K562 (cell line): ENCODE results near the gene POLN. TPM values are rescaled to one million over a fixed set of nuclear protein-coding genes. Genes with fewer than 3 reads are reported as not detected.
A peak's percentile ranks its signal among the peaks of the same experiment; 100 is the strongest.

Source experiments
- CBFA2T3 ChIP-seq: fragments of 450-650 bp; IDR thresholded peaks from 2 replicates; pipeline ENCODE4 v1.6.1; 2017
- CCNT2 ChIP-seq: IDR thresholded peaks from 2 replicates; pipeline ENCODE4 v1.6.1; 2011; ENCODE audit warnings: borderline replicate concordance, low read depth, mild to moderate bottlenecking, moderate library complexity, mixed read lengths, low read length; ENCODE audit not compliant: insufficient read length; ENCODE audit errors: extremely low read depth
- CREM ChIP-seq: IDR thresholded peaks from 2 replicates; pipeline ENCODE4 v1.6.1; 2014; ENCODE audit warnings: antibody characterized with exemption, low read depth
- CXXC5 ChIP-seq: fragments of 250-450 bp; sonication (Bioruptor Pico); IDR thresholded peaks from 2 replicates; pipeline ENCODE4 v1.8.0; 2022; ENCODE audit warnings: inconsistent platforms, mild to moderate bottlenecking, moderate library complexity
- ELF4 ChIP-seq: fragments of 450-650 bp; formaldehyde crosslinking; IDR thresholded peaks from 2 replicates; pipeline ENCODE4 v1.4.0; 2022; ENCODE audit warnings: missing genetic modification characterization
- EP300 ChIP-seq: IDR thresholded peaks from 2 replicates; pipeline ENCODE4 v1.6.1; 2012; ENCODE audit warnings: low read length, improper control_type of control experiment
- FIP1L1 ChIP-seq: fragments of 200-400 bp; formaldehyde crosslinking; IDR thresholded peaks from 2 replicates; pipeline ENCODE4 v1.6.1; 2018; ENCODE audit warnings: mild to moderate bottlenecking, low read depth, low read length; ENCODE audit not compliant: poor library complexity, severe bottlenecking
- MAZ ChIP-seq, 2 experiments: fragments of 450-650 bp in 1 of 2; sonication (generic) in 1 of 2; formaldehyde crosslinking; IDR thresholded peaks in 1 of 2; conservative IDR thresholded peaks in 1 of 2; 2 replicates each; pipeline versions ENCODE4 v1.4.0 to v1.5.0; 2020; ENCODE audit warnings: mild to moderate bottlenecking in 1 of 2, missing genetic modification reagents in 1 of 2
- MYC ChIP-seq, 2 experiments: fragments of 250-450 bp in 1 of 2; sonication (Bioruptor Pico) in 1 of 2; IDR thresholded peaks; 2 replicates each; pipeline versions ENCODE4 v1.5.1 to v1.6.1; 2012 to 2021; ENCODE audit warnings: low read depth in 2 of 2, borderline replicate concordance in 1 of 2, improper control_type of control experiment in 1 of 2, low read length in 1 of 2, mild to moderate bottlenecking in 1 of 2, moderate library complexity in 1 of 2
- NCOA2 ChIP-seq, 2 experiments: fragments of 450-650 bp; IDR thresholded peaks; 2 replicates each; pipeline ENCODE4 v1.6.1; 2018; ENCODE audit warnings: mild to moderate bottlenecking in 2 of 2, moderate library complexity in 1 of 2; ENCODE audit not compliant: partially characterized antibody in 2 of 2
- PHF8 ChIP-seq: fragments of 200-600 bp; sonication (generic); IDR thresholded peaks from 2 replicates; pipeline ENCODE4 v1.6.1; 2012; ENCODE audit warnings: mixed run types, mild to moderate bottlenecking, inconsistent platforms, low read length, moderate library complexity, borderline replicate concordance
- RBM22 ChIP-seq: fragments of 200-400 bp; formaldehyde crosslinking; IDR thresholded peaks from 2 replicates; pipeline ENCODE4 v1.6.1; 2018; ENCODE audit warnings: low read length, low read depth; ENCODE audit not compliant: poor library complexity, severe bottlenecking
- SUPT5H ChIP-seq: fragments of 450-650 bp; IDR thresholded peaks from 2 replicates; pipeline ENCODE4 v1.6.1; 2016
- ZFX ChIP-seq: sonication (generic); formaldehyde crosslinking; IDR thresholded peaks from 2 replicates; pipeline ENCODE4 v1.8.0; 2022; ENCODE audit warnings: mild to moderate bottlenecking, missing genetic modification reagents, moderate library complexity
- ZNF212 ChIP-seq: fragments of 450-650 bp; formaldehyde crosslinking; IDR thresholded peaks from 2 replicates; pipeline ENCODE4 v1.4.0; 2020; ENCODE audit warnings: mild to moderate bottlenecking
- polyA plus RNA-seq, 8 experiments: library from polyadenylated mRNA; depleted of rRNA in 4 of 8; stranded (reverse) in 5 of 8; unstranded in 3 of 8; fragments of >200 nt; fragmentation: Nextera tagmentation in 2 of 8; fragmentation: Illumina TruSeq in 1 of 8; extraction: Ambion mirVana in 2 of 8; extraction: Trizol in 1 of 8; gene quantifications; 2 replicates each; pipeline versions ENCODE4 v1.2.1 to v1.2.3, GENCODE V29; 2011 to 2014; ENCODE audit warnings: inconsistent platforms in 1 of 8, missing spikeins in 1 of 8
- total RNA-seq, 7 experiments: library from RNA; depleted of rRNA in 6 of 7; stranded (reverse); fragments of >200 nt in 6 of 7; fragmentation: Illumina TruSeq in 2 of 7; extraction: Trizol in 2 of 7; gene quantifications; 2 replicates each; pipeline versions ENCODE4 v1.2.1 to v1.2.3, GENCODE V29; 2011 to 2021; ENCODE audit warnings: low replicate concordance in 1 of 7
- TF ChIP-seq, protein P1 (sequence below), 2 experiments: fragments of 450-650 bp in 1 of 2; sonication (generic) in 1 of 2; formaldehyde crosslinking in 1 of 2; IDR thresholded peaks; 2 replicates each; pipeline versions ENCODE4 v1.7.1 to v1.9.0; 2016 to 2022; ENCODE audit warnings: inconsistent platforms in 1 of 2, mild to moderate bottlenecking in 1 of 2, missing genetic modification reagents in 1 of 2
- TF ChIP-seq, protein P2 (sequence below): fragments of 250-450 bp; sonication (Bioruptor Pico); IDR thresholded peaks from 2 replicates; pipeline ENCODE4 v1.8.0; 2021; ENCODE audit warnings: borderline replicate concordance, mild to moderate bottlenecking, moderate library complexity; ENCODE audit not compliant: poor library complexity, severe bottlenecking

The POLN gene
- total and polyA plus RNA-seq, 9 of the 15 experiments (the other 6 are each of a cell fraction or from before 2014, with no cell fraction given), result 0.08 to 0.91 (median 0.32) TPM

DNA sequence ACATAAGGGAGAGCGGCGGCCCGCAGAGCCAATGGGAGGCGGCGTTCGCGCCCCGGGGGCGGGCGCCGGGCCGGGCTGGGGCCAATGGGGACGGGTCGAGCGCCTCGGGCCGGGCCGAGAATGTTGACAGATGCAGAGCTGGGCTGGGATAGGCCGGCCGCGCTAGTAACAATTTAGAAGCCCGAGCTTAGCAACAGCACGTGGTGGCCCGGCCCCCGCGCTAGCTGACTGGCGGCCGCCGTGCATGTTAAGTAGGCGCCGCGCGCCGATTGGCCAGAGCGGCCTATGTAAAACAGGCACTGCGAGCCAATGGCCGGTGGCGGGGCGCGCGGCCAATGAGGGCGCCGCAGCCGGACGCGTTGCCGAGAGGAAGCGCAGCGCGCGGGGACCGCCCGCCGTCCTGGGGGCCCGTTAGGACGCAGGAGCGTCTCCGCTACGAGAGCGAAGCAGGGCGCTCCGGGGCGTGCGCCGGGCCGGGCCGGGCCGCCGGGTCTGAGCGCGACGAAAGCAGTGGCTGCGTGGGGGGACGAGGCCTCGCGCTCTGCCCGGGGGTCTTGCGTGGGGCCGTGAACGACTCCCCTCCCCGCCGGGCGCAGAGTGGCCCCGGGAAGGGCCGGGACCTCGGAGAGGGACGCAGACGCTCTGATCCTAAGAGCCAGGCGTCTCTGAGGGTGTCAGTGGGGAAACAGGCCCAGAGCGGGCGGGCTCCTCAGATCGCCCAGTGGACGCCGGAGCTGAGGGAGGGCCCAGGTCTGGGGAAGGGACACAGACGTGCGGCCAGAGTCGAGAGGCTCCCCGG lies 20.4 kb upstream of the POLN start (continued):
- TF ChIP-seq, protein P1, sequence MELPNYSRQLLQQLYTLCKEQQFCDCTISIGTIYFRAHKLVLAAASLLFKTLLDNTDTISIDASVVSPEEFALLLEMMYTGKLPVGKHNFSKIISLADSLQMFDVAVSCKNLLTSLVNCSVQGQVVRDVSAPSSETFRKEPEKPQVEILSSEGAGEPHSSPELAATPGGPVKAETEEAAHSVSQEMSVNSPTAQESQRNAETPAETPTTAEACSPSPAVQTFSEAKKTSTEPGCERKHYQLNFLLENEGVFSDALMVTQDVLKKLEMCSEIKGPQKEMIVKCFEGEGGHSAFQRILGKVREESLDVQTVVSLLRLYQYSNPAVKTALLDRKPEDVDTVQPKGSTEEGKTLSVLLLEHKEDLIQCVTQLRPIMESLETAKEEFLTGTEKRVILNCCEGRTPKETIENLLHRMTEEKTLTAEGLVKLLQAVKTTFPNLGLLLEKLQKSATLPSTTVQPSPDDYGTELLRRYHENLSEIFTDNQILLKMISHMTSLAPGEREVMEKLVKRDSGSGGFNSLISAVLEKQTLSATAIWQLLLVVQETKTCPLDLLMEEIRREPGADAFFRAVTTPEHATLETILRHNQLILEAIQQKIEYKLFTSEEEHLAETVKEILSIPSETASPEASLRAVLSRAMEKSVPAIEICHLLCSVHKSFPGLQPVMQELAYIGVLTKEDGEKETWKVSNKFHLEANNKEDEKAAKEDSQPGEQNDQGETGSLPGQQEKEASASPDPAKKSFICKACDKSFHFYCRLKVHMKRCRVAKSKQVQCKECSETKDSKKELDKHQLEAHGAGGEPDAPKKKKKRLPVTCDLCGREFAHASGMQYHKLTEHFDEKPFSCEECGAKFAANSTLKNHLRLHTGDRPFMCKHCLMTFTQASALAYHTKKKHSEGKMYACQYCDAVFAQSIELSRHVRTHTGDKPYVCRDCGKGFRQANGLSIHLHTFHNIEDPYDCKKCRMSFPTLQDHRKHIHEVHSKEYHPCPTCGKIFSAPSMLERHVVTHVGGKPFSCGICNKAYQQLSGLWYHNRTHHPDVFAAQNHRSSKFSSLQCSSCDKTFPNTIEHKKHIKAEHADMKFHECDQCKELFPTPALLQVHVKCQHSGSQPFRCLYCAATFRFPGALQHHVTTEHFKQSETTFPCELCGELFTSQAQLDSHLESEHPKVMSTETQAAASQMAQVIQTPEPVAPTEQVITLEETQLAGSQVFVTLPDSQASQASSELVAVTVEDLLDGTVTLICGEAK (IDR thresholded peaks at IDR 0.05), result peak; percentile 33; the same call in 1 of the 2 replicates
- TF ChIP-seq, protein P1 (CRISPR knock-in tag; IDR thresholded peaks at IDR 0.05), result no peak
- TF ChIP-seq CCNT2 (peak; percentile 76), MYC (IDR thresholded peaks at IDR 0.05; ENCODE audit: low read depth, low read length) (peak; percentile 66), MYC (CRISPR knock-in tag; IDR thresholded peaks at IDR 0.05; ENCODE audit: borderline replicate concordance, low read depth) (no peak), SUPT5H (peak; percentile 80), ZNF212 (CRISPR knock-in tag) (no peak), ZFX (CRISPR knock-in tag) (peak; percentile 97), NCOA2 (IDR thresholded peaks at IDR 0.05; ENCODE audit: partially characterized antibody in 2 of 2) (no peak), EP300 (no peak), CBFA2T3 (no peak), FIP1L1 (peak; percentile 51), CREM (peak; percentile 59), MAZ (CRISPR knock-in tag; conservative IDR thresholded peaks at IDR 0.05 in 1 of 2, IDR thresholded peaks at IDR 0.05 in 1 of 2) (peak; percentile 84 to 90), CXXC5 (CRISPR knock-in tag) (peak; percentile 98), RBM22 (no peak), ELF4 (CRISPR knock-in tag) (0 out of 2 replicates have a peak, but pooled peaks have one; percentile 12), PHF8 (peak; percentile 80)
- TF ChIP-seq, protein P2, sequence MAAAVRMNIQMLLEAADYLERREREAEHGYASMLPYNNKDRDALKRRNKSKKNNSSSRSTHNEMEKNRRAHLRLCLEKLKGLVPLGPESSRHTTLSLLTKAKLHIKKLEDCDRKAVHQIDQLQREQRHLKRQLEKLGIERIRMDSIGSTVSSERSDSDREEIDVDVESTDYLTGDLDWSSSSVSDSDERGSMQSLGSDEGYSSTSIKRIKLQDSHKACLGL (CRISPR knock-in tag), result no peak
